GM19328 (cell line): ENCODE results near the gene MFAP3L.
A peak's percentile ranks its signal among the peaks of the same experiment; 100 is the strongest.
"Not testable (repeated sequence)": the region's sequence is repeated elsewhere in the genome, so short reads cannot be mapped to it uniquely, and the experiment has no call there.

Experiments used
- ATAC-seq: cut with Tn5 transposase; IDR thresholded peaks from one replicate; pipeline ENCODE4 v1.9.1; 2021; ENCODE audit warnings: mild to moderate bottlenecking, moderate library complexity; ENCODE audit not compliant: unreplicated experiment

The MFAP3L gene

DNA sequence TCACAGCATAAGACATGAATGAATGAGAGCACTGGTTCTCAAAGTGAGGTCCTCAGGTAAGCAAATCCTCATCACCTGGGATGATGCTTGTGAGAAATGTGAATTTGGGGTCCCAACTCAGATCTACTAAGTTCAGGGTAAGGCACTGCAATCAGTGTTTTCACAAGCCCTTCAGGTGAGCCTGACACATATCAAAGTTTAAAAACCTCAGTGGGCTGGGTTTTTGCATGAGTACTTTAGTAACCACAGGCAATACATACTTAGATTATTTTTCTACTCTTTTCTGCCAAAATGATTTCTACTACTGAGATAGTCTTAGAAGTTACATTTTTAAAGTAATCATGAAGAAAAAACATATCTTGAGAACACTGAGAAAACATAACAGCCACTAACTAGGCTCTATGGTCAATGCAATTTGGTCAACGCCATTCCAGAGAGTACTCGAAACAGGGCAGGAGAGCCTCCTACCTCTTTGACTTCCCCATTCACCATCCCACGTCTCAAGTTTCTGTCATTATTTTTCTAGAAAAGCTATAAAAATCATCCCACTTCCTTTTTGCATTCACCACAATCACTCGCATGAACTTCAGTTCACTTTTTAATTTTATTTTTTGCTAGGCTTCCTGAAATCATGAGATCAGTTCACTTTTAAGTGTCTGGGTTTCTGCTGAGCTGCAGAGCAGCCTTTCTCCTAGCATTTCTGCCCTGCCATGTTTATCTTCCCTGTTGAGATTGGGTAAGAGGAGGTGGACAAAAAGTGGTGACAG, 73.8 kb downstream of the MFAP3L start:
- ATAC-seq, result peak; percentile 63

DNA sequence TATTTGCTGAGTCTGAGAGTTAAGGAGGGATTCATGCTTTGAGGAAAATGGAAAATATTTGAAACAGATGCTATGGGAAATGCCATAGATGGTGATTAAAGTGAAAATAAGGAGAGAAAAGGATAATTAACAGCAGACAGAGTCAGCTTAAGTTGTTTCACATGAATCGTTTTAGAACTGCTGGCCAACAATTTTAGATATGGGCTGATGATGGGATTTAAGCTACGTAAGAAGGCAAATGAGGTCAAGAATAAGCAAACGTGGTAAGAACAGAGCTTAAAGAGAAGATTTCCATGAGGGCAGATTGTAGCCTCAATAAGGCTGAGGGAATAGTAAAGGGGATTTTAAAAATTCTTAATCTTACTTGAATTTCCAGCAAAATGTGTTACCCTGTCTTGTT, 77.9 kb downstream of the MFAP3L start:
- ATAC-seq, result no peak

DNA sequence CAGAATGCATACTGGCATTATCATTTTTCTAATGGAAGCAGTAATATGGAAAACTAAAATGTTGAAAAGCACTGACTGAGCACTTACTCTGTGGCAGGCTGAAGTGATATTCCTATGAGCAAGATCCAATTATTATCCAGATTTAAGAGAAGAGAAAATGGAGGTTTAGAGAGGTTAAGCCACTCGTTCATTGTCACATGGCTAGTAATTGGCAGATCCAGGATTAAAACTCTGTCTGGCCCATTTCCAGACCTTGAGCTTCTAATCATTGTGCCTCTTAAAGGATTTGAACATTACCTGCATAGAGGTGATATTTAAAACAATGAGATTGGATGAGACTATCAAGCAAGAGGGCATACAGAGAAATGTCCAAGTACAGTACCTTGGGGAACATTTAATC, 80.6 kb downstream of the MFAP3L start:
- ATAC-seq, result no peak

DNA sequence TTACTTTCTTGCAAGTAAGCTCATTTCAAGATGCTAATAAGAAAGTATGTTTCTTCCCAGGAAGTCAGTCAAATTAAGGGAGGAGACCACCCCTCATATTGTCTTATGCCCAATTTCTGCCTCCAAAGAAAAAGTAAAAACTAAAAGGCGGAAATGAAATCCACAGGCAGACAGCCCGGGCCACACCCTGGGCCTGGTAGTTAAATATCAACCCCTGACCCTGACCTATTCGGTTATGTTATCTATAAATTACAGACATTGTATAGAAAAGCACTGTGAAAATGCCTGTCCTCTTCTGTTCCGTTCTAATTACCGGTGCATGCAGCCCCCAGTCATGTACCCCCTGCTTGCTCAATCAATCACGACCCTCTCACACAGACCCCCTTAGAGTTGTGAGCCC, 82.6 kb downstream of the MFAP3L start:
- not testable (repeated sequence) for ATAC-seq

DNA sequence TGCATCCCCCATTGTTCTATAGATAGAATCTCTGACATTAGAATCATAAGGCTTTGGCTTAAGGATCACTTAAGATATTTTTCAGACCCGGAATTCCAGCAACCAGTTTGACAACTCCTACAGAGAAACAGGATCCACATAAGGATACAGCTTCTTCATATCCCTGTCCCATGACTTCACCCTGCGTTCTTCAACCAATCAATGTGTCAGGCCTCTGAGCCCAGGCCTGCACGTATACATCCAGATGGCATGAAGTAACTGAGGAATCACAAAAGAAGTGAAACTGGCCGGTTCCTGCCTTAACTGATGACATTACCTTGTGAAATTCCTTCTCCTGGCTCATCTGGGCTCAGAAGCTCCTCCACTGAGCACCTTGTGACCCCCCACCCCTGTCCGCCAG, 85.1 kb downstream of the MFAP3L start:
- ATAC-seq, result no peak

DNA sequence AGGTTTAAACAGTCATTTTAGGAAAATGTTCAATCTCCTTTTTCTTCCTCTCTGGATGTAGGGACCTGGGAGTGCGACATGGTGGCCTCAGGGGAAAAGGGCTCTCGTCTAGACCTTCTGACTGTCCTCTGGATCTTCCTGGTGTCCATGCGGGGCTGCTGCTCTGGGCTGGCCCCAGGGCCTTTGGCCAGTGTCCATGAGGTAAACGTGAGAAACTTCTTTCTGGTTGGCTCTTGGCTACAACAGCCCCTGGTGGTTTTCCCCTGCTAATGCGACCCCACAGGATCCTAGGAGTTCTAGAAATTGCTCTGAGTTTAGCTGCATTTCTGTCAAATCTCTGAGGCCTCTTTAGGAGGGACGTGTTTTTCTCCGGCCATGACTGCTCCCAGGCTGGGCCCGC, 85.7 kb downstream of the MFAP3L start:
- no peak for ATAC-seq
